Stimulated activated CD4-positive, alpha-beta T cell treated with anti-CD3 and anti-CD28 coated beads, Interleukin-12 subunit alpha, Interleukin-12 subunit beta, amount 100 ng/mL, for 4 hours (primary cell): ENCODE measurements around the gene EMC10.
A peak's percentile ranks its signal among the peaks of the same experiment; 100 is the strongest.

ENCODE experiments used
- DNase-seq: peaks from one replicate; pipeline ENCODE4 v3.0.0-alpha.2; 2020

The EMC10 gene

DNA sequence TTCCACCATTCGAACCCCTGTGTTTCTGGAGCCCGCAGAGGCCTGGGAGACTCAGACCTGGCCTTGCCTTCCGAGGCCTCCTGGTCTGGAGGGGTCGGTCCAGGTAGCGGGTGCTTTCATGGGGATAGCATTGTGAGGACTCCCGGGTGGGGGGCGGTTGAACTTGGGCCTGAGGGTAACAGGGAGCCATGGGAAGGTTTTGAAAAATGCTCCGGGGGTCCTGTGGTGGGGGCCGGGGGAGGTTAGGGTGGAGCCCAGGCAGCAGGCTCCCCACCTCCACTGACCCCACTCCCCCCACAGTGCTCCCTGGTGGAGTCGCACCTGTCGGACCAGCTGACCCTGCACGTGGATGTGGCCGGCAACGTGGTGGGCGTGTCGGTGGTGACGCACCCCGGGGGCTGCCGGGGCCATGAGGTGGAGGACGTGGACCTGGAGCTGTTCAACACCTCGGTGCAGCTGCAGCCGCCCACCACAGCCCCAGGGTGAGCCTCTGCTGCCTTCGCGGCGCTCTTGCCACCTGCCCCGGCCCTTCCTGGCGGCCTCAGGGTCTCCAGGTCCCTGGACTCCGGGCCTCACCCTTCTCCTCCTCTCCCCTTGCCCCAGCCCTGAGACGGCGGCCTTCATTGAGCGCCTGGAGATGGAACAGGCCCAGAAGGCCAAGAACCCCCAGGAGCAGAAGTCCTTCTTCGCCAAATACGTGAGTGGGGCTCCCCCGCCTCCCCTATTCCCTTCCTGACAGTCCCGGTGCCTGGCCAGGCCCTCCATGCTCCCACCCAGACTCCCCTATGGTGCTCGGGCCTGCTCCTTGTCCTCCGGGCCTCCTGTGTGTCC lies 4.2 kb downstream of the EMC10 start:
- DNase-seq, result no peak

- DNase-seq, result no peak
Measured at GRCh38 chr19:50481351-50482149, 5.2 kb downstream of the EMC10 start.

GRCh38 chr19:50482271-50482855 lies 6.1 kb downstream of the EMC10 start:
- DNase-seq, result no peak

GRCh38 chr19:50482916-50483315 lies 6.6 kb downstream of the EMC10 start:
- no peak for DNase-seq

DNA sequence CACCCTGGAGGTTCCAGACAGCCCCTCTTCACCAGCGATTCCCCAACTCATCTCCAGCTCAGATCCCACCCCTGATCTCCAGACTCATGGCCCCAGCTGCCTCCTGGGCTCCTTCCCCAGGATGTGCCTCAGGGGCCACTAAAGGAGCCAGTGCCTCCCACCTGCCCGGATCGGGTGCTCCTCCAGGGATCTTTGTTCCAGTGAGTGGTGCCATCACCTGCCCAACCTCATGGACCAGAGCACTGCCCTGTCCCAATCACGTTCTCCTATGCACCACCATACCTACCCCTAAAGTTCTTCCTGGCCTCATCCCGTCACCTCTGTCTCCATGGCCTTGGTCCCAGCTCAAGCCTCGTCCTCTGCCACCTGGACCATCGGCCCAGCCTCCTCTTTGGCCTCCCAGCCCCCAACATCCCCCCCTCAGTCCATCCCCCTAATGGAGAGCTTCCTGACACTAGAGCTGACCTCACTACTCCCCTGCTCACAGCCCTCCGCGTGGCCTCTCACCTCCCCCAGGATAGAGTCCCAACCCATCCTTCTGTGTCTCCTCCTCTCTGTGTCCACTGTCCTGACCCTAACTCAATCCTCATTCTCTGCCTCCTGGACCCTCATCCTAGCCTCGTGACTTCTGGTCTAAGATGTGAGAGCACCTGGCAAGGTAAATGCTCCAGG lies 9.1 kb downstream of the EMC10 start:
- DNase-seq, result no peak

- peak; percentile 48 for DNase-seq
Measured at GRCh38 chr19:50486823-50487515, 10.7 kb downstream of the EMC10 start.

GRCh38 chr19:50488389-50489194 lies 12.3 kb downstream of the EMC10 start:
- DNase-seq, result no peak

DNA sequence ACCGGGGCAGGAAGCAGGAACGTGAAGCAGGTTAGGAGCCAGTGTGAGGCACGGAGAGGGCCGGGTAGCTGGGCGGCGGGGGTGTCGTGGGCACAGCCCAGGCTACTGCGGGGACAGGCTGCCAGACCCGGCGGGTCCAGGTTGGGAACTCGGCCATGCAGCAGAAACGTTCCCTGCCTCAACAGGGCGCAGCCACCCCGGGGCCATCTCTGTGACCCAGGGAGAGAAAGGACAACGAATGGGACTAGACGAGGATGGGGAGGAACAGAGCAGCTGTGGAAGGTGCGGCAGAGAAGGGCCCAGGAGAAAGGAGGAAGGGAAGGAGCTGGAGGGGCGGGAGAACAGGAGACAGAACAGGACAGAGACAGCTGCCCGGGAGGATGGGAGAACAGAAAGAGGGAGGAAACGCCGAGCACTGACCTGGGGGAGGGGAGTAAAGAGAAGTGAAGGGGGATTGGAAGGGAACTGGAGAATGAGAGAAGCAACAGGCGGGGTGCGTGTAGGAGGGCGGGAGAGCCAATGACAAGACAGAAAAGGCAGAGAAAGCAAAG lies 13.2 kb downstream of the EMC10 start:
- DNase-seq, result no peak

- no peak for DNase-seq
Measured at GRCh38 chr19:50490411-50490811, 14.1 kb downstream of the EMC10 start.

GRCh38 chr19:50490991-50491472 lies 14.7 kb downstream of the EMC10 start:
- DNase-seq, result no peak

GRCh38 chr19:50492303-50493052 lies 16.2 kb downstream of the EMC10 start:
- DNase-seq, result peak; percentile 34

- no peak for DNase-seq
Measured at GRCh38 chr19:50493171-50493570, 16.9 kb downstream of the EMC10 start.

DNA sequence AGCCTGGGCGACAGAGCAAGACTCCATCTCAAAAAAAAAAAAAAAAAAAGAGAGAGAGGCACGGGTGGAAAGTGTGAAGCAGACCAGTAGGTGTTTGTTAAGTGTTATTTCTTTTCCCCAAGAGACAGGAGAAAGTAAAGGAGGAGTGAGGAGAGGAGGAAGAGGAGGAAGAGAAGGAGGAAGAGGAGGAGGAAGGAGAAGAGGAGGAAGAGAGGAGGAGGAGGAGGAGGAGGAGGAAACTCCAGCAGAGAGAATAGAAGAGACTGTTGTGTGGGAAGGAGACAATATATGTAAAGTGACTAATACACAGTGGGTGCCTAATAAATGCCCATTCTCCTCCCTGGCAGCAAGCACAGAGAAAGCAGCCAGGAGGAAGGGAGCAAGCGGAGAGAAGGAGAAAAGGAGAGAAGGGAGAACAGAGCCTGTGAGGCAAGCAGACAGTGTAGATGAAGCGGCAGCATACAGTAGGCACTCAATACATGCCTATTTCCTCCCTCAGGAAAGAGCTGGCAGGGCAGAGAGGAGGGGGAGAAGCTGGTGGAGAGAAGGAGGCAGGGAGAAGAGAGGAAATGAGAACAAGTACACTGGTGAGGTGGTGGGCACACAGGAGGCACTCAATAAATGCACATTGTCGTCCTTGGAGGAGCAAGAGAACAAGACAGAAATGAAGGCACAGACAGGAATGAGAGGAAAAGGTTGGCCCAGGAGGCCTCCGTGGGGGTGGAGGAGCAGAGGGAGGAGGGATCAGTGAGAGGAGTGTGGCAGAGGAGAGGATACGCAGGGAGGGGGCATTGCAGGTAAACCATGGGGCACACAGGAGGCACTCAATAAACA lies 18.1 kb downstream of the EMC10 start:
- DNase-seq, result no peak

GRCh38 chr19:50495020-50495531 lies 18.8 kb downstream of the EMC10 start:
- no peak for DNase-seq

DNA sequence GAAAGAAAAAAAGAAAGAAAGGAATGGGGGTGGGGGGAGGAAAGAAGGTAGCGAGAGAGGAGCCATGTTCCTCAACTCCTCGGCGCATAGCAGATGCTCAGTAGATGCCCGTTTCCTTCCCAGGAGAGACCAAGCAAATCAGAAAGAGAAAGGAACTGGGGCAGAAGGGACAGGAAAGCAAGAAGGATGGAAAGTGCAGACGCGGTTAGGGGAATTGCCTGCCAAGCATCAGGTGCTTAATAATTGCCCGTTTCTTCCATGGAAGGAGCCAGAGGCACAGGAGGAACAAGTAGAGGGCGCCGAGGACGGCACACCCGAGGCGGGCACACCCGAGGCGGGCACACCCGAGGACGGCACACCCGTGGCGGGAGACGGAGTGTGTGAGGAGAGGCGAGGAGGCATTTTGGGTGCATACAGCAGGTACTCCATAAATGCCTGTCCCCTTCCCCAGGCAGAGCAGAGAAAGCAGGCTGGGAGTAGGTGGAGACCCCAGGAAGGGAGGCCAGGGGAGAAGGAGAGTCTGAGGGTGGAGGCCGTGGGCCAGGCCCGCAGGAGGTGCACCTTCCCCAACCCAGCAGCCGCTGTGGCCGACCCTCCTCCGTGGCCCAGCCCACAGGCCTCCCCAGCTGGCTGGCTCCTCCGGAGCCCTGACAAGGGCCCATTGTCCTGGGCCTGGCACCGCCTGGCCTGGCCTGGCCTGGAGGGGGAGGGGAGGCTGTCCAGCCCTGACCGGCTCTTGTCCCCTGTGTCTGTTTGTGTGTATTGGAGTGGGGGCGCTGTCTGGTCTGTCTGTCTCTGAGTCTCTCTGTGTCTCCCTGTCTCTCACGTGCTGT lies 20.1 kb downstream of the EMC10 start:
- no peak for DNase-seq

DNA sequence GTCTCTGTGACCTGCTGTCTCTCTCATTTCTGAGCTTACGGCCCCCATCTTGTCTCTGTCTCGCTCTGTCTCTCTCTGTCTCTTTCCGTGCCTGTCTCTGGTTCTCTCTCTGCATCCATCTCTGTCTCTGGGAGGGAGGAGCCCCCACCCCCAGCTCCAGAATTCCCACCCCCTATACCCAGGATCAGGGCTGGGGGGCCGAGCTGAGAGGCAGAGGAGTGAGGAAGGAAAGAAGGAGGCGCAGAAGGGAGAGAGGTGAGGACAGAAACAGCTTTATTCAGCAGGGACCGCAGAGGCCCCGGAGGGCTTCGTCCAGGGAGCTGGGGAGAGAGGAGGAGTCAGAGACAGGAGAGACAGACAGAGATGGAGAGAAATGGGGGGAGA lies 20.7 kb downstream of the EMC10 start:
- DNase-seq, result no peak

GRCh38 chr19:50498219-50499056 lies 22.1 kb downstream of the EMC10 start:
- DNase-seq, result no peak
